Fibroblast of pulmonary artery (primary cell): Measurements from ENCODE around the gene SUN5.

Experiments
- DNase-seq: peaks from one replicate; pipeline ENCODE4 v3.0.0-alpha.2; 2010; ENCODE audit warnings: low read depth
- H3K4me3 ChIP-seq: replicated peaks from 2 replicates; pipeline ENCODE4 v1.5.1; 2011; ENCODE audit warnings: low read depth, mild to moderate bottlenecking, control low read depth, low read length, moderate library complexity
- CTCF ChIP-seq: IDR thresholded peaks from 2 replicates; pipeline ENCODE4 v1.5.1; 2011; ENCODE audit warnings: mild to moderate bottlenecking, control low read depth, low read length, inconsistent platforms; ENCODE audit errors: missing control alignments

Gene SUN5

GRCh38 chr20:33026779-33027759, 22.8 kb upstream of the SUN5 start:
- no peak overlapping the region for H3K4me3 ChIP-seq
- no peak for TF ChIP-seq CTCF
- no peak for DNase-seq

GRCh38 chr20:33026072-33026778, 22.0 kb upstream of the SUN5 start:
- H3K4me3 ChIP-seq, result no peak overlapping the region
- TF ChIP-seq CTCF, result no peak
- DNase-seq, result no peak

GRCh38 chr20:33025318-33025876, 21.2 kb upstream of the SUN5 start:
- no peak for DNase-seq
- H3K4me3 ChIP-seq, result no peak overlapping the region
- no peak for TF ChIP-seq CTCF

GRCh38 chr20:33024609-33025317, 20.5 kb upstream of the SUN5 start:
- no peak for TF ChIP-seq CTCF
- DNase-seq, result no peak
- H3K4me3 ChIP-seq, result no peak overlapping the region

- DNase-seq, result no peak
- no peak overlapping the region for H3K4me3 ChIP-seq
- TF ChIP-seq CTCF, result no peak
These were observed 20.0 kb upstream of the SUN5 start for GRCh38 chr20:33024243-33024560.

GRCh38 chr20:33023439-33024242, 19.4 kb upstream of the SUN5 start:
- TF ChIP-seq CTCF, result no peak
- no peak for DNase-seq
- H3K4me3 ChIP-seq, result no peak overlapping the region
